NCI-H2107 treated with DMSO at 0.1 percent for 48 hours (cell line): Measurements from ENCODE around the gene RIOK2.

Source experiments
- DNase-seq: peaks from one replicate; lab custom pipeline; 2025; ENCODE audit not compliant: unreplicated experiment; lab: John Stamatoyannopoulos, UW

RIOK2 gene

DNA sequence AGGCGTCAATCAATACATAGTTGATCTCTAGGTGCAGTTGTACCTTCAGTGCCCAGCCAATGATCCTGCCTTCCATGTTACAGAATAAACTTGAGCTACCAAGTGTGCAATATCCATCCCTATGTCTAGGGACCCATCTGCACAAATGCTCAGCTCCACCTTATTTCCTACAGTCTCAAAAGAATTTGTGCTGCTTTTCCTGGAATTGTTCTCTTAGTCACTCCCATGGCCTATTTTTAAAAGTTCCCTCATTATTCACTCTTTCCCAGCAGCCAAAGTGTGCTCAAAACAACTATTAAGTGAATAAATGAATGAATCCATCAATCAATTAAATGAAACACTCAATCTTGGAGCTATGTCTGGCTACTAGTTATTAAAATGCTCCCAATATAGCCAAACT lies 55.3 kb downstream of the RIOK2 start:
- DNase-seq, result no peak

DNA sequence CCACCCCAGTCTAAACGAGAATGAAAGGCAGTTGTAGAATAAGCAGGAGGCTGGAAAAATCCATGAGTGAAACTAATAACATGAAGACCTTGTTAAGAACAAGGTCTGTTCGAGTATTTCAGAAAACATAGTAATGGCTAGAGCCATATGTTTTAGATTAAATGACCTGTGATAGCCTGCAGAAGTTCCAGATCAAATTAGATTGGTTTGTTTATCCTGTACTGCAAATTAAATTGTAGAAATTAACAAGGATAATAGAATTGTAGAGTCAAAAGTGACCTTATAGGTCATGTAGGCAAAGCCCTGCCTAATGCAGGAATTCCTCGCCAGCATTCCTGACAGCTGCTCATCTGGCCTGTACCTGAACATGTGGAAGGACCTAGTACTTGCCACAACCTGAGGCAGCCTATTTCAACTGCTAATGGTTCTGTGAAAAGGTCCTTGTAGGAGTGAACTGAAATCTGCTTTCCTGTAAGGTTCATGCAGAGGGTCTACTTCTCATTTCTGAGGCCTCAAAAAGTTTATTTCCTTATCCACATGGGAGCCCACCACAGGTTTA lies 57.8 kb downstream of the RIOK2 start:
- no peak for DNase-seq

DNA sequence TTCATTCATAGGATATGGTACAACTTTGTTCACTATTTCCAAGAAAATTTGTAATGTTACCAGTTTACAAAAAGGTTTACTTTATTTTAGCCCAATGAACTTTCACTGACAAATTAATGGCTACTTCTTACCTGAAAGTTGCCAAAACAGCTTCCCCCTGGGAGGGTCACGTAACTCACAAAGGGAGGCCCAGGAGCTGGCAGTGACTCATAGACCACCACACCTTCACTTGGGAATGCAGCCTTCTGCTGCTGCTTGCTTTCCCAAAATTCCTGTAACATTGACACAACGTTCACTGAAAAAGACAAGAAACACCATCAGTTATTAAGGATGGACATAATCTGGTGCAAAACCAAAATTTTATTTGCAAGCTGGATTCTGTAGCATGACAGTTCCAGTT lies 58.7 kb downstream of the RIOK2 start:
- no peak for DNase-seq

DNA sequence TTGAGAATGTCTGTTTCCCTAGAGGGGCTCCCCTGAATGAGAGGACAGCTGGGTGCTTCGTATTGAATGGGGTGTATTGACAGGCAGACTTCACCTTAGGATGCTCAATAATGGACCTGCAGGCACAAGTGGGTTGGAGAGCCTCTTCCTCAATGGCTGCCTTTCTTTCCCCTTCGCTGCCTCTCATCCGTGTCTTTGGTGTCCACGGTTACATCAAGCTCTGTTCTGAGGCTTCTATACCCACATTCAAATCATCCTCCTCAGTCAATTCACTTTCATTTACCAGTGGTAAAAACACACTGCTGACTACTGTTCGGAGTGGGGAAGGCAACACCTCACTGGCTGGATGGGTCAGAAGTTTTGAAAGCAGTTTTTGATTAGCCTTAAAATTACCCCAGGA lies 61.2 kb downstream of the RIOK2 start:
- DNase-seq, result no peak

DNA sequence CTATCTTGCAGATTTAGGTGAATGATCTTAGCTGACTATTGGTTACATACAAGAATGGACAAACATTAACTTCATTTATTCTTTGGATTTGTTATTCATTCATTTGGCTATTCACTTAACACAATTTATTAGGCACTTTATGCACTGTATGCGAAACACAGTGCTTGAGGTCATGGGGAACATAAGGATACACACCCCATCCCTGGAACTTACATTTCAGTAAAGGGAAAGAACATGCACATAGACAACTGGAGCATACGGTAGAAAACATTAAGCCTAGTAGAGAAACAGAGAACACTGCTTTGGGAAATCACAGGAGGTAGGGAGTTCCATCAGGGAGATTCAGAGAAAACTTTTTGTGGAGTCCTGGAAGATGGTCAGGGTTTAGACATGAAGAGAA lies 62.9 kb downstream of the RIOK2 start:
- DNase-seq, result no peak

DNA sequence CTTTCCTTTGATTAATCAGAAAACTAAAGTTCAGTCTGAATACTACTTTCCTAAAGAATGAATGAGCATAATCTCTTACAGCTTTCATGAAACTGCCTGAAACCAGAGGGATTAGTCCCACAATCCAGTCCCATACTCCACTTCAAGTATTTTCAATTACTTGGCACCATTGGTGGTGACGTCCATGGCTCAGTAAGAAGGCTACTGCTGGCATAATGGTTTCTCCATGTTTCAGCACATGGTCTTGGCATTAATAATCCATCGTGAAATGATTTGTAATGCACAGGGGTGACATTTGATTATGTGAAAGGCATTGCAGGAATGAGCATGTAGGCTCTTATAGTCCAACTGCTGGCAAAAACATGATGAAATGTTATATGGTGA lies 64.0 kb downstream of the RIOK2 start:
- DNase-seq, result no peak

DNA sequence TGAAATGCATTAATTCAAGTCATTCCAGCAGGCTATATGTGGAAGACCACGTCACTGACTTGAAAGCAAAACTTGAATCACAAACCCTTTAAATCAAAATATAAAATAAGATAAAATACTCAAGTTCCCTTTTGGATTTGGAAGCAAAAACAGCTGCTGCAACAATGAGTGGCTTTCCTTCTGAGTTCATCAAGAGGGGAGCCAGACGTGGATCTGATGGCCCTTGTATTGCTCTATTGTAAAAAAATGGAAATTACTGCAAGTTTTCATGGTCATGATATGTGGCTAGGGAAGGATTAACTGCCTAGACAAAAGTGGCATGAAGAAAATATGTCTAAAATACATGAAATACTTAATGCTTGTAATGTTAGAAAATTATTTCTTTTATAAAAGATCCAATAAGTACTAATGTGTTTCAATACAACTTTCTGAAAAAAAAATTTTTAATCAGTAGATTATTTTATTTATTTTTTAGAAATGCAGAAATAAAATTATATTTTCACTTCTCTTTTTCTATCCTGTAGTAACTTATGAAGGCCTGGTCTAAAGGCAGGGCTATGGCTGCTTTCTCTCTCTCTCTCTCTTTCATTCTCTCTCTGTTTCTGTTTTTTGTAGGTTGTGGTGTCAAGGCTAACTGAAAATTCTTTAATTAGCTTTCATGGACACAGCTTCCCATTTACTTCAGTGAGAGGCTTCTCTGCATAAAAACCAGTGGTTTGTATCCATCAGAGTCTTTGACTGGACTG lies 64.6 kb downstream of the RIOK2 start:
- DNase-seq, result no peak

DNA sequence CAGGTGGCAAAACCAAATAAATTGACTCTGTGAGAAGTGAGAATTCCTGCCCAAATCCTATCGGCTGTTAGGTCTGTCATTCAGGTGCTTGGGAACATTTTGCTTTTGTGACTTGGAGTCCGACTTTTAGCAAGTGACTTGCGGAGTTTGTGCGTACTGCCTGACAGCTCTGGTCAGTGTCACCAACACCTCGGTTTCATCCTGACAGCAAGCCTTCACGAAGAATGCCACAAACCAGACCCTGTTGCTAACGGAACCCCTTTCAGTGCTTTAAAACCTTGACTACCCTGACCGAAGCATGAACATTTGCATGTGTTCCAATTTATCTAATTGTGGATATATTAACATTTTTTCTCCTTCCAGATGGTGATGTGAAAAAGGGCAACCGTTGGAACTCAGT lies 67.1 kb downstream of the RIOK2 start:
- no peak for DNase-seq

DNA sequence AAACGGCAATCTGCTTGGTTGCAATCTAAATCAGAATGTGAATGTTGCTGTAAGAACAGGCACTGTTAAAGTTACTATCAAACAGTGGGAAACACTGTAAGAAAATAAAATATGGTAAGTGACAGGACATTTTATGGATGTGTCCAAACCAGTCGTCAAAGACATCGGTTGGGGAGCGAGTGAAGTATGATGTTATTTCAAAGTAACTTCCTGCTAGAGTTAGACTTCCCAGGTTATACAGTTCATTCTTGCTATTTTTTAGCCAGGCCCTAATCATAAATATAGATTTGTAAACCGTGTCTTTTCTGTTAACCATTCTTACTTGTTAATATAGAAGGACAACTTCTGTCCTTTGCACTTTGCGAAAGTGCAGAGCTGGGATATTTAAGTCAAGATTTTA lies 70.8 kb downstream of the RIOK2 start:
- DNase-seq, result no peak

DNA sequence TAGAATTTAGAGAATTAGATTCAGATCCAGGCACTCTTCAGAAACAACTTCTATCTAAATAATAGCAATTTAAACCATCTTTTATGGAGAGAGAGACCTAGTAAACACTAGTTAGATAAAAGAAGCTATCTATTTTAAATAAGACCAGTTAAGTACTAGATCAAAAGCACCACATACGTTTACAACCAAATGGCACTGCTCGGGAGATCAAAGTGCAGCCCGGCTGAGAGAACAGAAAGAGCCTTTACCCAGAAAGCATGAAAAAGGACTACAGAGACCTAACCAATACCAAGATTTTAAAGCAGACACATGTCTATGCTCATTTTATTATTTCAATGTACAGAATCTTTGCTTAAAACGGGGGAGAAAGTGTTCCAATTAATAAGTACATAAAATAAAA lies 71.4 kb downstream of the RIOK2 start:
- DNase-seq, result no peak

DNA sequence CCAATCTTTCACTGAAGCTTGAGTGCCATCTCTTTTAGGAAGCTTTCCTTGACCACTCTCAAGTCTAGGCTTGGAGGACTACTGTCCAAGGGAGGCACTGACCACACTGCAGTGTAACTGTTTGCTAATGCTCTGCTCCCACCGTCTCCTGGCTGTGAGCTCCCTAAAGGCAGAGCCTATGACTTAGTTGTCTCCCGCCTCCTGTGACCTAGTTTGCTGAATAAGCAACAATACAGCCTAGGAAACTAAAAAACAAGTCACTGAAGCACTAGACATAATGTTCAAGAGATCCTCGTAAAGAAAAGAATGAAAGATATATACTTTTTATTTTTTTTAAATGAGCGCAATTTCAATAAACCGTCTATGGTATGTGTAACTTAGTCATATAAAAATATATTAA lies 72.0 kb downstream of the RIOK2 start:
- no peak for DNase-seq
